GM18517 (cell line): ENCODE data around the gene HLF.

Experiments
- ATAC-seq: cut with Tn5 transposase; IDR thresholded peaks from one replicate; pipeline ENCODE4 v1.9.1; 2021; ENCODE audit warnings: mild to moderate bottlenecking, moderate library complexity; ENCODE audit not compliant: unreplicated experiment

Gene HLF

GRCh38 chr17:55289978-55290377 lies 25.2 kb downstream of the HLF start:
- no peak for ATAC-seq

- ATAC-seq: no peak
These were observed 25.8 kb downstream of the HLF start for GRCh38 chr17:55290492-55291113.

GRCh38 chr17:55291114-55291507 lies 26.4 kb downstream of the HLF start:
- no peak for ATAC-seq

GRCh38 chr17:55292094-55292493 lies 27.3 kb downstream of the HLF start:
- no peak for ATAC-seq

- ATAC-seq: no peak
These were observed 29.4 kb downstream of the HLF start for GRCh38 chr17:55294042-55294751.

- ATAC-seq: peak; percentile 88
These were observed 30.8 kb downstream of the HLF start for GRCh38 chr17:55295411-55296170.

- no peak for ATAC-seq
These were observed 31.5 kb downstream of the HLF start for GRCh38 chr17:55296171-55296695.

GRCh38 chr17:55296699-55297098 lies 31.9 kb downstream of the HLF start:
- no peak for ATAC-seq

GRCh38 chr17:55298111-55298730 lies 33.5 kb downstream of the HLF start:
- ATAC-seq: no peak

- no peak for ATAC-seq
These were observed 34.5 kb downstream of the HLF start for GRCh38 chr17:55299162-55299838.

- no peak for ATAC-seq
These were observed 35.1 kb downstream of the HLF start for GRCh38 chr17:55299890-55300289.

- no peak for ATAC-seq
These were observed 35.9 kb downstream of the HLF start for GRCh38 chr17:55300479-55301290.

GRCh38 chr17:55301521-55302406 lies 37.0 kb downstream of the HLF start:
- no peak for ATAC-seq

GRCh38 chr17:55302407-55302787 lies 37.6 kb downstream of the HLF start:
- ATAC-seq: no peak

GRCh38 chr17:55303008-55303493 lies 38.3 kb downstream of the HLF start:
- ATAC-seq: no peak

- ATAC-seq: no peak
These were observed 39.0 kb downstream of the HLF start for GRCh38 chr17:55303701-55304145.

GRCh38 chr17:55304171-55304859 lies 39.6 kb downstream of the HLF start:
- no peak for ATAC-seq
